IMR-90 (cell line): ENCODE results near the gene BTG4. TPM values are rescaled to one million over a fixed set of nuclear protein-coding genes. Genes with fewer than 3 reads are reported as not detected.

Experiments
- ATAC-seq: fragments of 200-7000 bp; cut with Tn5 transposase; 2 replicates; pipeline ENCODE4 v1.9.1; 2020; ENCODE audit warnings: low read depth, mild to moderate bottlenecking, moderate library complexity
- BruUV-seq: library from RNA; stranded (reverse); fragments of 400-500 nt; replicated peaks from 2 replicates; lab custom pipeline; 2021; lab: Mats Ljungman, UMichigan
- CTCF ChIA-PET: fragments of 300-600 bp; formaldehyde crosslinking; extraction: SDS; loops from one replicate; lab custom pipeline; 2021; ENCODE audit warnings: antibody characterized with exemption; lab: Yijun Ruan, JAX
- POLR2A ChIA-PET: fragments of 300-600 bp; sonication (Branson Sonifier 250); formaldehyde crosslinking; loops from one replicate; lab custom pipeline; 2022; ENCODE audit warnings: antibody characterized with exemption; ENCODE audit not compliant: unreplicated experiment; lab: Charles Lee
- DNase-seq: peaks from one replicate; pipeline ENCODE4 v3.0.0; 2013
- H2AFZ ChIP-seq: replicated peaks from 2 replicates; pipeline ENCODE3; 2013; ENCODE audit warnings: low read length, mild to moderate bottlenecking; ENCODE audit not compliant: poor library complexity
- H2AK5ac ChIP-seq: 2 replicates; pipeline ENCODE4 v1.6.1; 2013; ENCODE audit warnings: low read depth, low read length, inconsistent platforms
- H2AK9ac ChIP-seq: replicated peaks from 2 replicates; pipeline ENCODE3; 2013; ENCODE audit warnings: mild to moderate bottlenecking, low read depth, low read length, moderate library complexity; ENCODE audit not compliant: poor library complexity
- H2BK120ac ChIP-seq: 2 replicates; pipeline ENCODE4 v1.6.1; 2013; ENCODE audit warnings: low read depth, low read length, inconsistent platforms
- H2BK15ac ChIP-seq: 3 replicates; pipeline ENCODE4 v1.6.1; 2013; ENCODE audit warnings: low read depth, low read length, inconsistent platforms
- H2BK20ac ChIP-seq: 2 replicates; pipeline ENCODE4 v1.6.1; 2013; ENCODE audit warnings: low read depth, mild to moderate bottlenecking, inconsistent platforms, low read length, moderate library complexity
- H2BK5ac ChIP-seq: 2 replicates; pipeline ENCODE4 v1.6.1; 2013; ENCODE audit warnings: mild to moderate bottlenecking, low read depth, low read length, inconsistent platforms; ENCODE audit not compliant: poor library complexity, severe bottlenecking
- H3K14ac ChIP-seq: replicated peaks from 2 replicates; pipeline ENCODE4 v1.6.1; 2013; ENCODE audit warnings: low read depth, low read length, inconsistent platforms
- H3K18ac ChIP-seq: 2 replicates; pipeline ENCODE4 v1.6.1; 2013; ENCODE audit warnings: low read depth, low read length, control low read depth
- H3K23ac ChIP-seq: 2 replicates; pipeline ENCODE4 v1.6.1; 2013; ENCODE audit warnings: low read depth, low read length, inconsistent platforms
- H3K27ac ChIP-seq: 2 replicates; pipeline ENCODE4 v1.5.1; 2013; ENCODE audit warnings: mild to moderate bottlenecking, control low read depth, low read length; ENCODE audit not compliant: insufficient read depth
- H3K27me3 ChIP-seq: 2 replicates; pipeline ENCODE4 v1.6.1; 2013; ENCODE audit warnings: low read length; ENCODE audit not compliant: control insufficient read depth, insufficient read depth
- H3K36me3 ChIP-seq: 2 replicates; pipeline ENCODE4 v1.6.1; 2013; ENCODE audit warnings: low read length, mixed read lengths; ENCODE audit not compliant: control insufficient read depth, insufficient read depth
- H3K4ac ChIP-seq: 2 replicates; pipeline ENCODE4 v1.6.1; 2013; ENCODE audit warnings: low read depth, low read length, inconsistent platforms
- H3K4me1 ChIP-seq: 2 replicates; pipeline ENCODE4 v1.6.1; 2013; ENCODE audit warnings: low read length, mixed read lengths; ENCODE audit not compliant: control insufficient read depth, insufficient read depth
- H3K4me2 ChIP-seq: 2 replicates; pipeline ENCODE4 v1.6.1; 2013; ENCODE audit warnings: low read depth, mild to moderate bottlenecking, control low read depth, low read length, moderate library complexity
- H3K4me3 ChIP-seq: 2 replicates; pipeline ENCODE4 v1.5.1; 2013; ENCODE audit warnings: low read depth, mild to moderate bottlenecking, control low read depth, low read length, moderate library complexity; ENCODE audit not compliant: insufficient read depth
- H3K56ac ChIP-seq: 2 replicates; pipeline ENCODE4 v1.6.1; 2013; ENCODE audit warnings: low read length, inconsistent platforms; ENCODE audit not compliant: insufficient read depth; ENCODE audit errors: extremely low read depth
- H3K79me1 ChIP-seq, 2 experiments: 2 replicates each; pipeline ENCODE4 v1.6.1; 2013; ENCODE audit warnings: low read length in 2 of 2, inconsistent platforms in 1 of 2, low read depth in 1 of 2
- H3K9ac ChIP-seq: 2 replicates; pipeline ENCODE4 v1.6.1; 2013; ENCODE audit warnings: low read depth, low read length, control low read depth
- H3K9me1 ChIP-seq: 2 replicates; pipeline ENCODE4 v1.6.1; 2013; ENCODE audit warnings: low read length, inconsistent platforms; ENCODE audit not compliant: insufficient read depth
- H3K9me3 ChIP-seq: 2 replicates; pipeline ENCODE4 v1.6.1; 2013; ENCODE audit warnings: low read length; ENCODE audit not compliant: control insufficient read depth, insufficient read depth
- H4K20me1 ChIP-seq: 2 replicates; pipeline ENCODE4 v1.6.1; 2013; ENCODE audit warnings: low read length, inconsistent platforms; ENCODE audit not compliant: insufficient read depth
- H4K5ac ChIP-seq: 2 replicates; pipeline ENCODE4 v1.6.1; 2013; ENCODE audit warnings: mild to moderate bottlenecking, low read depth, low read length, control low read depth
- H4K8ac ChIP-seq, 2 experiments: 2 replicates each; pipeline ENCODE4 v1.6.1; 2013; ENCODE audit warnings: low read depth in 2 of 2, low read length in 2 of 2, control low read depth in 1 of 2, inconsistent platforms in 1 of 2
- H4K91ac ChIP-seq: 2 replicates; pipeline ENCODE4 v1.6.1; 2013; ENCODE audit warnings: low read depth, low read length, inconsistent platforms; ENCODE audit not compliant: insufficient read depth
- BHLHE40 ChIP-seq: fragments of 150-350 bp; IDR thresholded peaks from 2 replicates; pipeline ENCODE4 v1.6.1; 2016; ENCODE audit warnings: mild to moderate bottlenecking, low read depth, low read length
- CEBPB ChIP-seq: IDR thresholded peaks from 2 replicates; pipeline ENCODE4 v1.6.1; 2012; ENCODE audit warnings: low read depth, low read length, improper control_type of control experiment
- MAFK ChIP-seq: IDR thresholded peaks from 2 replicates; pipeline ENCODE4 v1.6.1; 2012; ENCODE audit warnings: low read depth, low read length, improper control_type of control experiment
- MAZ ChIP-seq: IDR thresholded peaks from 2 replicates; pipeline ENCODE4 v1.6.1; 2012; ENCODE audit warnings: low read depth, mild to moderate bottlenecking, low read length, improper control_type of control experiment, moderate library complexity, borderline replicate concordance
- POLR2A ChIP-seq: IDR thresholded peaks from 2 replicates; pipeline ENCODE4 v1.6.1; 2012; ENCODE audit warnings: mild to moderate bottlenecking, low read depth, low read length
- RAD21 ChIP-seq: IDR thresholded peaks from 2 replicates; pipeline ENCODE4 v1.6.1; 2012; ENCODE audit warnings: low read length, improper control_type of control experiment
- RCOR1 ChIP-seq: IDR thresholded peaks from 2 replicates; pipeline ENCODE4 v1.6.1; 2012; ENCODE audit warnings: mild to moderate bottlenecking, low read length, improper control_type of control experiment; ENCODE audit not compliant: insufficient replicate concordance
- WGBS, 2 experiments: methylation state at CpG; one replicate each; pipeline versions ENCODE4 v1.1.5 to v1.1.7; 2013; ENCODE audit warnings: missing lambda C conversion rate in 2 of 2; ENCODE audit not compliant: insufficient read length in 1 of 2; ENCODE audit errors: extremely low coverage in 2 of 2; 5-methylcytosine and 5-hydroxymethylcytosine counted together
- dilution Hi-C: fragments of 300-500 bp; cut with HindIII; formaldehyde crosslinking; loops from one replicate; pipeline ENCODE4 v1.14.3; 2018; ENCODE audit warnings: low sequenced_read_pairs; ENCODE audit not compliant: unreplicated experiment
- in situ Hi-C: fragments of 300-500 bp; cut with MboI; formaldehyde crosslinking; loops from 3 replicates; pipeline ENCODE4 v1.14.3; 2019; ENCODE audit warnings: low sequenced_read_pairs, inconsistent platforms, mixed read lengths
- intact Hi-C: fragments of 100-400 bp; cut with micrococcal nuclease; formaldehyde crosslinking; loops from 2 replicates; pipeline ENCODE4 v1.10.0; 2022
- polyA plus RNA-seq, 3 experiments: library from polyadenylated mRNA; depleted of rRNA; stranded (reverse); fragments of >200 nt; gene quantifications; 2 replicates each; pipeline ENCODE4 v1.2.3, GENCODE V29; 2012; ENCODE audit warnings: low replicate concordance in 1 of 3
- total RNA-seq: library from RNA; depleted of rRNA; stranded (reverse); fragments of >200 nt; gene quantifications from 2 replicates; pipeline ENCODE4 v1.2.3, GENCODE V29; 2012

The BTG4 gene
- total and polyA plus RNA-seq, 2 of the 4 experiments (the other 2 are of a cell fraction), result not detected

DNA sequence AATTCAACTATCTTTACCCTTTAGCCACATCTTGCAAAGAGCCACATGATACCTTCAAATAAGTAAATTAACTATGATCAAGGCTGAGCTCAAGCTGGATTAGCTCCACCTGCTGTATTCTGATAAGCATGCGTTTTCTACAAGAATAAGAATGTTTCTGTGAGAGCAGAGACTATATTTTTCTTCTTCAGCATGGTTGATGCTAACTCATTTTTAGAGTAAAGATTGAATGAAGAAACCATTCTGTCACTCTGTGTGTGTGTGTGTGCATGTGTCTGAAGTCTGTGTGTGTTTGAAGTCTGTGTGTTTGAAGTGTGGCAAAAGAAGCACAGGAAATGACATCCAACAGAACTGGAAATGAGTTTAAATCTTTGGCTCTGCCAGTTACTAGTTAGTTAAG lies 16.4 kb upstream of the BTG4 start:
- CTCF ChIA-PET, result no interaction called here
- Histone ChIP-seq H3K4me2 (no peak overlapping the region), H3K9ac (no peak overlapping the region), H2AK9ac (no peak overlapping the region), H3K56ac (no peak overlapping the region), H3K23ac (no peak overlapping the region), H4K91ac (no peak overlapping the region), H2BK20ac (0 out of 2 replicates have a peak overlapping the region, but pooled peaks have one; percentile 7), H2BK120ac (peak overlapping the region; percentile 51; the same call in 1 of the 2 replicates), H2BK15ac (peak overlapping the region; percentile 61), H3K4me3 (no peak overlapping the region), H4K20me1 (no peaks in the 10 kb centered on the region), H3K4me1 (peaks cover 3% of the 10 kb centered on the region; the same call in 1 of the 2 replicates), H3K27ac (no peak overlapping the region), H3K4ac (no peak overlapping the region; the same call in 1 of the 2 replicates), H2AFZ (no peak overlapping the region), H3K18ac (no peak overlapping the region; the same call in 1 of the 2 replicates), H2AK5ac (no peak overlapping the region), H3K79me1 (no peaks in the 10 kb centered on the region), H4K8ac (peak overlapping the region in 1 of 2 experiments; percentile 3; a peak in 1 of 4 replicates), H3K14ac (0 out of 2 replicates have a peak overlapping the region, but pooled peaks have one; percentile 38), H3K9me3 (no peaks in the 10 kb centered on the region), H3K36me3 (no peaks in the 10 kb centered on the region), H3K27me3 (no peaks in the 10 kb centered on the region), H2BK5ac (peak overlapping the region; percentile 63), H3K9me1 (peaks cover 12% of the 10 kb centered on the region), H4K5ac (no peak overlapping the region)
- intact Hi-C loops (no loop called here), in situ Hi-C loops (no loop called here), dilution Hi-C loops (no loop called here)
- DNase-seq (peak; percentile 24), ATAC-seq (no peak)
- no peak for TF ChIP-seq MAFK
- TF ChIP-seq CEBPB, result no peak
- TF ChIP-seq POLR2A, result no peak
- no peak for TF ChIP-seq MAZ
- no peak for TF ChIP-seq BHLHE40
- TF ChIP-seq RAD21, result no peak
- TF ChIP-seq RCOR1, result no peak
- no TSS peak for BruUV-seq
- no CpG with 5 or more reads among the region's 1 CpG for WGBS, 2 experiments
- POLR2A ChIA-PET, result no interaction called here
